GM12878 (cell line): ENCODE measurements around the gene PLEKHA6. TPM values are rescaled to one million over a fixed set of nuclear protein-coding genes. Genes with fewer than 3 reads are reported as not detected.

Source experiments
- ATAC-seq: fragments of 200-7000 bp; cut with Tn5 transposase; 3 replicates; pipeline ENCODE4 v1.9.1; 2020; ENCODE audit warnings: mild to moderate bottlenecking, moderate library complexity
- BruUV-seq: library from RNA; stranded (reverse); fragments of 400-500 nt; replicated peaks from 2 replicates; lab custom pipeline; 2021; lab: Mats Ljungman, UMichigan
- CTCF ChIA-PET: fragments of 300-600 bp; sonication (Branson Sonifier 250); formaldehyde crosslinking; extraction: SDS; loops from one replicate; lab custom pipeline; 2021; ENCODE audit warnings: inconsistent platforms; lab: Yijun Ruan, JAX
- POLR2A ChIA-PET: fragments of 350-600 bp; formaldehyde crosslinking; extraction: SDS; loops from one replicate; lab custom pipeline; 2021; ENCODE audit warnings: inconsistent platforms; lab: Charles Lee
- RAD21 ChIA-PET: fragments of 300-600 bp; sonication (Branson Sonifier 250); formaldehyde crosslinking; loops from one replicate; lab custom pipeline; 2023; ENCODE audit warnings: antibody characterized with exemption; ENCODE audit not compliant: unreplicated experiment; lab: Charles Lee
- SMC1A ChIA-PET: fragments of 300-600 bp; sonication (Branson Sonifier 250); formaldehyde crosslinking; loops from one replicate; lab custom pipeline; 2023; ENCODE audit not compliant: unreplicated experiment, uncharacterized antibody; lab: Charles Lee
- DNase-seq: peaks from one replicate; pipeline ENCODE4 v3.0.0-alpha.2; 2011; ENCODE audit warnings: low read depth, low spot score
- FAIRE-seq: peaks from 3 replicates; lab custom pipeline; 2011; peaks lifted over from hg19 to GRCh38; lab: Jason Lieb, UNC
- H2AFZ ChIP-seq: 2 replicates; pipeline ENCODE4 v1.6.0; 2011; ENCODE audit warnings: low read depth, low read length, control low read depth; ENCODE audit not compliant: control insufficient read depth
- H3K27ac ChIP-seq: 2 replicates; pipeline ENCODE4 v1.5.1; 2011; ENCODE audit warnings: control low read depth; ENCODE audit not compliant: control insufficient read depth, insufficient read depth
- H3K27me3 ChIP-seq, 2 experiments: replicated peaks in 1 of 2; 2 replicates each; pipeline versions ENCODE4 v1.6.0 to v1.6.1; 2011; ENCODE audit warnings: low read length in 1 of 2; ENCODE audit not compliant: control insufficient read depth in 2 of 2, insufficient read depth in 2 of 2
- H3K36me3 ChIP-seq, 2 experiments: 2 replicates each; pipeline ENCODE4 v1.5.1; 2011; ENCODE audit warnings: low read length in 1 of 2; ENCODE audit not compliant: control insufficient read depth in 2 of 2, insufficient read depth in 2 of 2
- H3K4me1 ChIP-seq: 2 replicates; pipeline ENCODE4 v1.6.1; 2011; ENCODE audit warnings: mild to moderate bottlenecking, low read length, moderate library complexity, mixed read lengths; ENCODE audit not compliant: control insufficient read depth, insufficient read depth
- H3K4me2 ChIP-seq: 2 replicates; pipeline ENCODE4 v1.6.0; 2011; ENCODE audit warnings: control low read depth; ENCODE audit not compliant: control insufficient read depth, insufficient read depth
- H3K4me3 ChIP-seq: fragments of 200-600 bp; sonication (generic); 2 replicates; pipeline ENCODE4 v1.5.1; 2016
- H3K79me2 ChIP-seq: 2 replicates; pipeline ENCODE4 v1.6.0; 2011; ENCODE audit warnings: low read length; ENCODE audit not compliant: control insufficient read depth, insufficient read depth
- H3K9ac ChIP-seq: 2 replicates; pipeline ENCODE4 v1.8.0; 2011; ENCODE audit warnings: low read length, control low read depth, mixed read lengths; ENCODE audit not compliant: control insufficient read depth, insufficient read depth
- H3K9me3 ChIP-seq: replicated peaks from 3 replicates; pipeline ENCODE4 v1.5.1; 2011; ENCODE audit warnings: mild to moderate bottlenecking, low read length; ENCODE audit not compliant: control insufficient read depth, insufficient read depth
- H4K20me1 ChIP-seq: 2 replicates; pipeline ENCODE4 v1.6.0; 2011; ENCODE audit not compliant: control insufficient read depth, insufficient read depth
- CEBPB ChIP-seq, 2 experiments: fragments of 150-350 bp in 1 of 2; IDR thresholded peaks; 2 replicates each; pipeline ENCODE4 v1.6.1; 2012 to 2014; ENCODE audit warnings: low read depth in 2 of 2, low read length in 2 of 2, borderline replicate concordance in 1 of 2, inconsistent platforms in 1 of 2
- EED ChIP-seq: sonication (generic); IDR thresholded peaks from 2 replicates; pipeline ENCODE4 v1.6.1; 2016; ENCODE audit warnings: antibody characterized with exemption, low read depth
- IKZF1 ChIP-seq: fragments of 450-650 bp; conservative IDR thresholded peaks from 2 replicates; pipeline ENCODE4 v1.6.1; 2017; ENCODE audit warnings: antibody characterized with exemption, mild to moderate bottlenecking
- KLF5 ChIP-seq: fragments of 450-650 bp; IDR thresholded peaks from 2 replicates; pipeline ENCODE4 v1.6.1; 2014; ENCODE audit warnings: mild to moderate bottlenecking; ENCODE audit not compliant: partially characterized antibody
- MEF2A ChIP-seq: IDR thresholded peaks from 2 replicates; pipeline ENCODE4 v1.6.1; 2011; ENCODE audit warnings: low read depth, mild to moderate bottlenecking, low read length, moderate library complexity; ENCODE audit not compliant: insufficient read depth
- NFIC ChIP-seq: IDR thresholded peaks from 2 replicates; pipeline ENCODE4 v1.6.1; 2012; ENCODE audit warnings: low read depth, mild to moderate bottlenecking, inconsistent platforms, low read length, moderate library complexity
- NFYA ChIP-seq: IDR thresholded peaks from 2 replicates; pipeline ENCODE4 v1.6.1; 2011; ENCODE audit warnings: low read depth, mild to moderate bottlenecking, low read length, improper control_type of control experiment, borderline replicate concordance
- NFYB ChIP-seq: IDR thresholded peaks from 2 replicates; pipeline ENCODE4 v1.6.1; 2011; ENCODE audit warnings: low read depth, mild to moderate bottlenecking, low read length, improper control_type of control experiment, moderate library complexity; ENCODE audit not compliant: insufficient read depth
- RFX5 ChIP-seq: IDR thresholded peaks from 2 replicates; pipeline ENCODE4 v1.6.1; 2011; ENCODE audit warnings: low read depth, low read length, improper control_type of control experiment
- TARDBP ChIP-seq: IDR thresholded peaks from 2 replicates; pipeline ENCODE4 v1.6.1; 2016; ENCODE audit warnings: borderline replicate concordance
- ZZZ3 ChIP-seq: IDR thresholded peaks from 2 replicates; pipeline ENCODE4 v1.6.1; 2011; ENCODE audit warnings: low read depth; ENCODE audit not compliant: control insufficient read depth, insufficient read length
- WGBS: methylation state at CpG from one replicate; pipeline ENCODE4 v1.1.6; 2016; ENCODE audit warnings: low lambda C conversion rate; ENCODE audit not compliant: insufficient replicate concordance, insufficient coverage; ENCODE audit errors: missing lambda C conversion rate; 5-methylcytosine and 5-hydroxymethylcytosine counted together
- in situ Hi-C: fragments of 300-500 bp; cut with MboI; formaldehyde crosslinking; loops from 9 replicates; pipeline ENCODE4 v1.14.3; 2018; ENCODE audit warnings: mixed read lengths
- intact Hi-C: fragments of 100-400 bp; cut with micrococcal nuclease; formaldehyde crosslinking; loops from one replicate; pipeline ENCODE4 v1.14.2; 2022; ENCODE audit not compliant: unreplicated experiment
- polyA plus RNA-seq, 11 experiments: library from polyadenylated mRNA; depleted of rRNA in 4 of 11; unstranded in 6 of 11; stranded (reverse) in 5 of 11; fragments of >200 nt; fragmentation: Nextera tagmentation in 4 of 11; fragmentation: Illumina TruSeq in 1 of 11; extraction: Ambion mirVana in 4 of 11; extraction: Trizol in 1 of 11; gene quantifications; 1 replicate in 1 of 11; 2 replicates in 10 of 11; pipeline versions ENCODE4 v1.2.1 to v1.2.3, GENCODE V29; 2011 to 2016; ENCODE audit warnings: inconsistent platforms in 2 of 11, missing spikeins in 2 of 11, low read depth in 1 of 11
- total RNA-seq, 4 experiments: library from RNA; depleted of rRNA in 3 of 4; stranded (reverse); fragments of >200 nt in 3 of 4; fragmentation: Illumina TruSeq in 1 of 4; extraction: Trizol in 1 of 4; gene quantifications; 2 replicates each; pipeline versions ENCODE4 v1.2.1 to v1.2.3, GENCODE V29; 2013 to 2021
- TF ChIP-seq, protein P1 (sequence below): fragments of 450-650 bp; IDR thresholded peaks from 2 replicates; pipeline ENCODE4 v1.6.1; 2017; ENCODE audit warnings: antibody characterized with exemption, mild to moderate bottlenecking, moderate library complexity
- TF ChIP-seq, protein P2 (sequence below): IDR thresholded peaks from 2 replicates; pipeline ENCODE4 v1.6.1; 2012; ENCODE audit warnings: improper control_type of control experiment, low read depth, low read length; ENCODE audit not compliant: insufficient replicate concordance

PLEKHA6 gene
- total and polyA plus RNA-seq, 10 of the 15 experiments (the other 5 are each of a cell fraction or from before 2014, with no cell fraction given) = 0.04 to 0.81 (median 0.19) TPM; not detected in 4

DNA sequence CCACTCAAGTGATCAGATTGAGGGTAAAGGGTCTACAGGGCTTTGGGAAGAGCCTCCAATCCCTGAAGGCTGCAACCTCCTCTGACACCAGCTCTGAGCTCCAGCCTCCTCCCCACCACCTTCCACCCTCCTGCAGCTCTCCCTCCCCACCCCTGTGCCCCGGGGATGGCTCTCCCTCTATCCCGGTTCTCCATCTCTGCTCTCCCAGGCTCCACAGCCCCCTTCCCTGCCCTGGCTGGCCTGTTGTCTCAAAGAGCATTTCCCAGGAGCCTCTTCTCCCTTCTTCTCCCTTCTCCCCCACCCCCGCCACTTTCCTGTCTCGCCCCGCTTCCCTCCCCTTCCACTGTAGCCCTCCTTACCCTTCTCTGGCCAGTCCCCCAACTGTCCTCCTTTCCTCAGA is 1.1 kb downstream of the PLEKHA6 start:
- Histone ChIP-seq H3K9ac (no peak overlapping the region), H3K79me2 (no peaks in the 10 kb centered on the region), H3K9me3 (no peaks in the 10 kb centered on the region), H2AFZ (no peak overlapping the region), H3K4me1 (peaks cover 5% of the 10 kb centered on the region), H3K4me3 (no peak overlapping the region), H3K36me3 (no peaks in the 10 kb centered on the region), H3K27ac (no peak overlapping the region), H4K20me1 (no peaks in the 10 kb centered on the region), H3K4me2 (no peak overlapping the region)
- intact Hi-C loops = no loop called here
- CTCF ChIA-PET = interaction anchor here (0.7 to 9.4 kb wide), 7 partner anchors 10 to 195 kb away, joined by 3 to 195 read pairs (median 13); partner anchors contain the start of genes GOLT1A and REN
- SMC1A ChIA-PET = interaction anchor here (0.5 to 6.8 kb wide), 3 partner anchors 98 to 502 kb away, joined by 3 to 86 read pairs (median 3); no protein-coding TSS in a partner anchor
- FAIRE-seq (no peak), DNase-seq (no peak)
- RAD21 ChIA-PET = interaction anchor here (1.6 to 7.2 kb wide), 3 partner anchors 40 to 196 kb away, joined by 5 to 72 read pairs (median 57); no protein-coding TSS in a partner anchor
- 0% methylated on average over 2 of the region's 5 CpGs for WGBS
- in situ Hi-C loops = no loop called here
- BruUV-seq = no TSS peak
- TF ChIP-seq KLF5 (no peak), TARDBP (no peak), NFYB (no peak), ZZZ3 (no peak), EED (no peak), RFX5 (no peak), NFYA (no peak), NFIC (no peak), MEF2A (no peak), IKZF1 (no peak), CEBPB (IDR thresholded peaks at IDR 0.05; ENCODE audit: borderline replicate concordance in 1 of 2, low read depth in 2 of 2, low read length in 2 of 2) (no peak)
- TF ChIP-seq, protein P1, sequence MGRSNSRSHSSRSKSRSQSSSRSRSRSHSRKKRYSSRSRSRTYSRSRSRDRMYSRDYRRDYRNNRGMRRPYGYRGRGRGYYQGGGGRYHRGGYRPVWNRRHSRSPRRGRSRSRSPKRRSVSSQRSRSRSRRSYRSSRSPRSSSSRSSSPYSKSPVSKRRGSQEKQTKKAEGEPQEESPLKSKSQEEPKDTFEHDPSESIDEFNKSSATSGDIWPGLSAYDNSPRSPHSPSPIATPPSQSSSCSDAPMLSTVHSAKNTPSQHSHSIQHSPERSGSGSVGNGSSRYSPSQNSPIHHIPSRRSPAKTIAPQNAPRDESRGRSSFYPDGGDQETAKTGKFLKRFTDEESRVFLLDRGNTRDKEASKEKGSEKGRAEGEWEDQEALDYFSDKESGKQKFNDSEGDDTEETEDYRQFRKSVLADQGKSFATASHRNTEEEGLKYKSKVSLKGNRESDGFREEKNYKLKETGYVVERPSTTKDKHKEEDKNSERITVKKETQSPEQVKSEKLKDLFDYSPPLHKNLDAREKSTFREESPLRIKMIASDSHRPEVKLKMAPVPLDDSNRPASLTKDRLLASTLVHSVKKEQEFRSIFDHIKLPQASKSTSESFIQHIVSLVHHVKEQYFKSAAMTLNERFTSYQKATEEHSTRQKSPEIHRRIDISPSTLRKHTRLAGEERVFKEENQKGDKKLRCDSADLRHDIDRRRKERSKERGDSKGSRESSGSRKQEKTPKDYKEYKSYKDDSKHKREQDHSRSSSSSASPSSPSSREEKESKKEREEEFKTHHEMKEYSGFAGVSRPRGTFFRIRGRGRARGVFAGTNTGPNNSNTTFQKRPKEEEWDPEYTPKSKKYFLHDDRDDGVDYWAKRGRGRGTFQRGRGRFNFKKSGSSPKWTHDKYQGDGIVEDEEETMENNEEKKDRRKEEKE = no peak
- TF ChIP-seq, protein P2, sequence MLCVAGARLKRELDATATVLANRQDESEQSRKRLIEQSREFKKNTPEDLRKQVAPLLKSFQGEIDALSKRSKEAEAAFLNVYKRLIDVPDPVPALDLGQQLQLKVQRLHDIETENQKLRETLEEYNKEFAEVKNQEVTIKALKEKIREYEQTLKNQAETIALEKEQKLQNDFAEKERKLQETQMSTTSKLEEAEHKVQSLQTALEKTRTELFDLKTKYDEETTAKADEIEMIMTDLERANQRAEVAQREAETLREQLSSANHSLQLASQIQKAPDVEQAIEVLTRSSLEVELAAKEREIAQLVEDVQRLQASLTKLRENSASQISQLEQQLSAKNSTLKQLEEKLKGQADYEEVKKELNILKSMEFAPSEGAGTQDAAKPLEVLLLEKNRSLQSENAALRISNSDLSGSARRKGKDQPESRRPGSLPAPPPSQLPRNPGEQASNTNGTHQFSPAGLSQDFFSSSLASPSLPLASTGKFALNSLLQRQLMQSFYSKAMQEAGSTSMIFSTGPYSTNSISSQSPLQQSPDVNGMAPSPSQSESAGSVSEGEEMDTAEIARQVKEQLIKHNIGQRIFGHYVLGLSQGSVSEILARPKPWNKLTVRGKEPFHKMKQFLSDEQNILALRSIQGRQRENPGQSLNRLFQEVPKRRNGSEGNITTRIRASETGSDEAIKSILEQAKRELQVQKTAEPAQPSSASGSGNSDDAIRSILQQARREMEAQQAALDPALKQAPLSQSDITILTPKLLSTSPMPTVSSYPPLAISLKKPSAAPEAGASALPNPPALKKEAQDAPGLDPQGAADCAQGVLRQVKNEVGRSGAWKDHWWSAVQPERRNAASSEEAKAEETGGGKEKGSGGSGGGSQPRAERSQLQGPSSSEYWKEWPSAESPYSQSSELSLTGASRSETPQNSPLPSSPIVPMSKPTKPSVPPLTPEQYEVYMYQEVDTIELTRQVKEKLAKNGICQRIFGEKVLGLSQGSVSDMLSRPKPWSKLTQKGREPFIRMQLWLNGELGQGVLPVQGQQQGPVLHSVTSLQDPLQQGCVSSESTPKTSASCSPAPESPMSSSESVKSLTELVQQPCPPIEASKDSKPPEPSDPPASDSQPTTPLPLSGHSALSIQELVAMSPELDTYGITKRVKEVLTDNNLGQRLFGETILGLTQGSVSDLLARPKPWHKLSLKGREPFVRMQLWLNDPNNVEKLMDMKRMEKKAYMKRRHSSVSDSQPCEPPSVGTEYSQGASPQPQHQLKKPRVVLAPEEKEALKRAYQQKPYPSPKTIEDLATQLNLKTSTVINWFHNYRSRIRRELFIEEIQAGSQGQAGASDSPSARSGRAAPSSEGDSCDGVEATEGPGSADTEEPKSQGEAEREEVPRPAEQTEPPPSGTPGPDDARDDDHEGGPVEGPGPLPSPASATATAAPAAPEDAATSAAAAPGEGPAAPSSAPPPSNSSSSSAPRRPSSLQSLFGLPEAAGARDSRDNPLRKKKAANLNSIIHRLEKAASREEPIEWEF = no peak
- TF ChIP-seq, all 136 proteins: peak for 0
- ATAC-seq = no peak
- POLR2A ChIA-PET = interaction anchor here (0.7 kb wide), 1 partner anchor 15 kb away, joined by 4 read pairs; no protein-coding TSS in a partner anchor
- peaks cover 0 to 2% of the 10 kb centered on the region in 2 experiments; a peak in 2 of 4 replicates for H3K27me3 ChIP-seq
